Endothelial cell (in vitro differentiated cells): ENCODE data around the gene ZYX. TPM values are rescaled to one million over a fixed set of nuclear protein-coding genes. Genes with fewer than 3 reads are reported as not detected.

Source experiments
- DNase-seq: peaks from one replicate; pipeline ENCODE4 v3.0.0; 2021; ENCODE audit warnings: low spot score
- H3K27ac Mint-ChIP-seq: one replicate; pipeline ENCODE4 v1.8.0; 2021; ENCODE audit warnings: mixed read lengths, inconsistent platforms; ENCODE audit not compliant: unreplicated experiment
- H3K27me3 Mint-ChIP-seq: one replicate; pipeline ENCODE4 v1.8.0; 2021; ENCODE audit warnings: mild to moderate bottlenecking, moderate library complexity, mixed read lengths, inconsistent platforms; ENCODE audit not compliant: unreplicated experiment
- H3K36me3 Mint-ChIP-seq: one replicate; pipeline ENCODE4 v1.8.0; 2021; ENCODE audit warnings: mild to moderate bottlenecking, low read depth, mixed read lengths, inconsistent platforms; ENCODE audit not compliant: unreplicated experiment
- H3K4me1 Mint-ChIP-seq: one replicate; pipeline ENCODE4 v1.8.0; 2021; ENCODE audit warnings: mild to moderate bottlenecking, mixed read lengths, inconsistent platforms; ENCODE audit not compliant: unreplicated experiment
- H3K4me3 Mint-ChIP-seq: one replicate; pipeline ENCODE4 v1.8.0; 2021; ENCODE audit warnings: mild to moderate bottlenecking, mixed read lengths, inconsistent platforms; ENCODE audit not compliant: unreplicated experiment
- H3K9me3 Mint-ChIP-seq: one replicate; pipeline ENCODE4 v1.8.0; 2021; ENCODE audit warnings: mixed read lengths, inconsistent platforms; ENCODE audit not compliant: unreplicated experiment
- total RNA-seq: library from RNA; stranded (reverse); fragmentation: NEBNext Ultra II Directional; extraction: Animal tissue kit (Norgen Biotek cat#: 25700); gene quantifications from one replicate; pipeline ENCODE4 v1.2.1, GENCODE V29; 2021; ENCODE audit not compliant: unreplicated experiment
- TF ChIP-seq, protein P1 (sequence below): fragments of 200-600 bp; sonication (generic); IDR thresholded peaks from one replicate; pipeline ENCODE4 v1.5.0; 2021; ENCODE audit warnings: antibody characterized with exemption; ENCODE audit not compliant: unreplicated experiment

ZYX gene
- total RNA-seq, 1 donor from 2014 or later: 237 TPM

DNA sequence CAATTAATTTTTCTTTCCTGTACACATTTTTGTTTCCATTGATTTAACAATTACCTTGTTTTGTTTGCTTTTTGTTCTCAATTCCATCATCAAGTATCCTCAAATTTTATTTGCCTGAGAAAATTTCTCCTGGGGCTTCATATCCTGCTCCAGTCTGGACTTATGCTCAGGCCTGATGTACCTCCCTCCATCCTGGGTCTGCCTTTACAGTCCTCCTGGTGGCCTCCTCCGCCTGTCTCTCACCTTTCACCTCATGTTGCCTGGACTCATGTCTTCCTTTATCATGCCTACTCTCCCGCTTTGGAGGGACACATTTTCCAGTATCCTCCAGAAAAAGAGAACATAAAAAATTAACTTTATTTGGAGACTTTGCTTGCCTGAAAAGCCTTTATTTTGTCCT is 50.0 kb downstream of the ZYX start:
- H3K4me3 Mint-ChIP-seq: no peak overlapping the region

DNA sequence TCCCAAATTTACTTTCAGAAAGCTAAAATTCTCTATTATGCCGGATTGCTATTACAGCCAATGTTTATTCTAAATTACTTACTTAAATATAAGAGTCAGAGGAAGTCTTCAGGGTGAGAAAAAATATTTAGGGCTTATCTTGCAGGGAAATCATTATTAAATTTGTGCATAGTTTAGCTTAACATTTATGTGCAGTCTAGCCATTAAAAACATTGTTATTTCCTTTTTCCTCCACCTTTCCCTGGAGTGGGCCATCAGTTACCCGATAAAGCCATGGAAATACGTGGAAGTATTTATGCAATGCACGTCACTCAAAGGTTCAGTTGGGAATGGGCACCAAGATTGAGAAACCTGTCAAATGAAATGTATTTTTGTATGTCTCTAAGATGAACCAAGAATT is 52.6 kb downstream of the ZYX start:
- Mint-ChIP-seq H3K9me3 (no peaks in the 10 kb centered on the region), H3K27me3 (peaks cover 3% of the 10 kb centered on the region), H3K4me1 (no peaks in the 10 kb centered on the region), H3K27ac (no peak overlapping the region), H3K36me3 (no peaks in the 10 kb centered on the region), H3K4me3 (no peak overlapping the region)
- DNase-seq: no peak
- TF ChIP-seq, protein P1, sequence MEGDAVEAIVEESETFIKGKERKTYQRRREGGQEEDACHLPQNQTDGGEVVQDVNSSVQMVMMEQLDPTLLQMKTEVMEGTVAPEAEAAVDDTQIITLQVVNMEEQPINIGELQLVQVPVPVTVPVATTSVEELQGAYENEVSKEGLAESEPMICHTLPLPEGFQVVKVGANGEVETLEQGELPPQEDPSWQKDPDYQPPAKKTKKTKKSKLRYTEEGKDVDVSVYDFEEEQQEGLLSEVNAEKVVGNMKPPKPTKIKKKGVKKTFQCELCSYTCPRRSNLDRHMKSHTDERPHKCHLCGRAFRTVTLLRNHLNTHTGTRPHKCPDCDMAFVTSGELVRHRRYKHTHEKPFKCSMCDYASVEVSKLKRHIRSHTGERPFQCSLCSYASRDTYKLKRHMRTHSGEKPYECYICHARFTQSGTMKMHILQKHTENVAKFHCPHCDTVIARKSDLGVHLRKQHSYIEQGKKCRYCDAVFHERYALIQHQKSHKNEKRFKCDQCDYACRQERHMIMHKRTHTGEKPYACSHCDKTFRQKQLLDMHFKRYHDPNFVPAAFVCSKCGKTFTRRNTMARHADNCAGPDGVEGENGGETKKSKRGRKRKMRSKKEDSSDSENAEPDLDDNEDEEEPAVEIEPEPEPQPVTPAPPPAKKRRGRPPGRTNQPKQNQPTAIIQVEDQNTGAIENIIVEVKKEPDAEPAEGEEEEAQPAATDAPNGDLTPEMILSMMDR: no peak

More for the DNA sequence above, 50.0 kb downstream of the ZYX start:
- Mint-ChIP-seq H3K36me3 (no peaks in the 10 kb centered on the region), H3K27me3 (peaks cover 3% of the 10 kb centered on the region), H3K9me3 (no peaks in the 10 kb centered on the region), H3K4me1 (no peaks in the 10 kb centered on the region), H3K27ac (no peak overlapping the region)
- DNase-seq: no peak
- TF ChIP-seq, protein P1: no peak

DNA sequence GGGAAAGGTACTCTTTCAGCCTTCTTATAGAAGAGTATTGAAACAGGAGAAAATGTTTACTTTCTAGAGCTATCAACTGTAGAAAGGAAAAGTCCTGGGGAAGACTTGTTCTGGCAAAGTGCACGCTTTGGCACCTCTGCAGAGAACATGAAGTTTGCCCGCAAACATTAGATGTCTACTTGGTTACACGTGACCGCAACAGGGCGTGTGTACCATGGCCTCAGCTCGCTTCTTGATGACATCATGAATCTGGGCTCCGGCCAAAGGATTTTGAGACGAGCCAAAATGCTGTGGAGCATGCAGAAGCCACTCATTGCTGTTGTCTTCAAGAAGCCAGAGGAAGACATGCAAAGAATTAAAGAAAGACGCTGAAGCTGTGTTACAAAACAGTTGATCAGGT is 53.5 kb downstream of the ZYX start:
- peaks cover 3% of the 10 kb centered on the region for H3K27me3 Mint-ChIP-seq
- TF ChIP-seq, protein P1: no peak
- H3K36me3 Mint-ChIP-seq: no peaks in the 10 kb centered on the region
- H3K4me1 Mint-ChIP-seq: no peaks in the 10 kb centered on the region
- no peak overlapping the region for H3K27ac Mint-ChIP-seq
- DNase-seq: no peak
- H3K4me3 Mint-ChIP-seq: no peak overlapping the region
- no peaks in the 10 kb centered on the region for H3K9me3 Mint-ChIP-seq

DNA sequence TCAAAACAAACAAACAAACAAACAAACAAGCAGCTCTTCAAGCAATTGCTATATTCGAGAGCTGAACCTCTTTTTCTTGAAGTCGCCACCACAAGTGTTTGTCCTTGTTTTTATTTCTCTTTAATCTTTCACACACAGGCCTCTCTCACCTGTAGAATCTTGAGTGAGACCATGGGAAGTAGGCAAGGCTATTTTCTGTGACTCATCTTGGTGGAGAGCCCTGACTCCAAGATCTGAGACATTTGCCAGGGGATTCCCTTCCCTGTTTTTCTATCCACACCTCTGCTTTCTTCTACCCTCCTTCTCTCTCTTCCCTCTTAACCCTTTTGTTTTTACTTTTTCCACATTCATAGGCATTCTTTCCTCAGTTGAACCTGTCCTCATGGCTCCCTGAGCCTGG is 54.1 kb downstream of the ZYX start:
- Mint-ChIP-seq H3K9me3 (no peaks in the 10 kb centered on the region), H3K36me3 (no peaks in the 10 kb centered on the region), H3K27ac (no peak overlapping the region), H3K27me3 (peaks cover 3% of the 10 kb centered on the region), H3K4me1 (no peaks in the 10 kb centered on the region), H3K4me3 (no peak overlapping the region)
- TF ChIP-seq, protein P1: no peak
- DNase-seq: no peak

DNA sequence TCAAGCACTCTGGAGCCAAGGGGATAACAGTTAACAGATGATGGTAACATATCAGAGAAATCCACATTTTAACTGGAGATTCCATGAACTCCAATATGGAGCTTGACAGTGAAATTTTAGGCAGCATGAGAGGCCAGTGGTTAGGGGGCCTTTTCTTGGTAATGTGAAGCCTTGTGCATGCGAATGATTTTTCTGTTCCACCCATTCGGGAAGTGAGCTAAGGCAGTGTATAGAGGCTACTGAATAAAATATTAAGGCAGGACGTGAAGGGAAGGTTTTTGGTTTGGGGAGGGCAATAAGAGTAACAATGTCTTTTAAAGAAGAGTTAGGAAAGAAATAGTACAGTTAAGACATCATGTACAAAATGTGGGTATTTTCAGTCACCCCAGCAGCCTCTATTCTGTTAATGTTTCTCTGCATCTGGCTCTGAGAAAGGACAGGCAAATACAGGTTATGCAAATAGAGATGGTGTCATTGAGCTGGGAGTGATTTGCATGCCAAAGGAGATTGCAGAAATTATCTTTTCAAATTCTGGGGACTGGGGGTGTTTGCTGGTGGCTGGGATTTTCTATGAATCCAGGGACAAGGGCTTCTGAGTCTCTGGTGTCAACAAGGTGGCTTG is 55.3 kb downstream of the ZYX start:
- TF ChIP-seq, protein P1: no peak
- Mint-ChIP-seq H3K4me3 (no peak overlapping the region), H3K27ac (no peak overlapping the region), H3K36me3 (no peaks in the 10 kb centered on the region), H3K4me1 (no peaks in the 10 kb centered on the region), H3K9me3 (no peaks in the 10 kb centered on the region), H3K27me3 (peaks cover 3% of the 10 kb centered on the region)
- no peak for DNase-seq
